SK-N-SH (cell line): ENCODE data around the gene RRAD. TPM values are rescaled to one million over a fixed set of nuclear protein-coding genes. Genes with fewer than 3 reads are reported as not detected.
"Not testable (repeated sequence)": the region's sequence is repeated elsewhere in the genome, so short reads cannot be mapped to it uniquely, and the experiment has no call there.

Source experiments
- CTCF ChIA-PET: fragments of 300-600, 350-600 bp; formaldehyde crosslinking; extraction: SDS; loops from one replicate; lab custom pipeline; 2021; lab: Yijun Ruan, JAX
- POLR2A ChIA-PET: fragments of 350-600 bp; sonication (Branson Sonifier 250); formaldehyde crosslinking; extraction: SDS; loops from one replicate; lab custom pipeline; 2020; ENCODE audit warnings: antibody characterized with exemption, inconsistent platforms; lab: Yijun Ruan, JAX
- DNase-seq: peaks from one replicate; pipeline ENCODE4 v3.0.0; 2012
- H2AFZ ChIP-seq: fragments of 200-600 bp; sonication (generic); 2 replicates; pipeline ENCODE4 v1.8.1; 2016; ENCODE audit warnings: antibody characterized with exemption, mild to moderate bottlenecking, low read depth
- H3F3A ChIP-seq: fragments of 200-600 bp; sonication (generic); replicated peaks from 2 replicates; pipeline ENCODE3; 2016; ENCODE audit warnings: antibody characterized with exemption, mild to moderate bottlenecking; ENCODE audit not compliant: insufficient read depth
- H3K27ac ChIP-seq, 2 experiments: fragments of 200-500 bp in 1 of 2; fragments of 200-600 bp in 1 of 2; sonication (Bioruptor generic) in 1 of 2; sonication (generic), shearing (Covaris generic) in 1 of 2; 2 replicates each; pipeline versions ENCODE4 v1.5.1 to v1.6.1; 2014 to 2016; ENCODE audit warnings: low read depth in 2 of 2, inconsistent platforms in 1 of 2, low read length in 1 of 2, mild to moderate bottlenecking in 1 of 2, mixed read lengths in 1 of 2
- H3K27me3 ChIP-seq: fragments of 200-600 bp; sonication (generic), shearing (Covaris generic); 2 replicates; pipeline ENCODE4 v1.6.1; 2016; ENCODE audit warnings: mixed run types; ENCODE audit not compliant: insufficient read depth
- H3K36me3 ChIP-seq, 2 experiments: fragments of 200-500 bp in 1 of 2; fragments of 200-600 bp in 1 of 2; sonication (Bioruptor generic) in 1 of 2; sonication (generic) in 1 of 2; replicated peaks in 1 of 2; 2 replicates each; pipeline versions ENCODE3 to v1.5.1; 2014 to 2016; ENCODE audit warnings: low read length in 1 of 2, mild to moderate bottlenecking in 1 of 2; ENCODE audit not compliant: insufficient read depth in 2 of 2, control insufficient read depth in 1 of 2
- H3K4me1 ChIP-seq, 2 experiments: fragments of 200-500 bp in 1 of 2; fragments of 200-600 bp in 1 of 2; sonication (Bioruptor generic) in 1 of 2; sonication (generic), shearing (Covaris generic) in 1 of 2; 2 replicates each; pipeline versions ENCODE4 v1.5.1 to v1.6.1; 2014 to 2016; ENCODE audit warnings: low read depth in 1 of 2, low read length in 1 of 2, mixed run types in 1 of 2; ENCODE audit not compliant: insufficient read depth in 2 of 2, control insufficient read depth in 1 of 2
- H3K4me2 ChIP-seq: fragments of 200-600 bp; sonication (generic), shearing (Covaris generic); 2 replicates; pipeline ENCODE4 v1.6.1; 2017; ENCODE audit warnings: mixed run types
- H3K4me3 ChIP-seq, 2 experiments: fragments of 200-500 bp in 1 of 2; fragments of 200-600 bp in 1 of 2; sonication (Bioruptor generic) in 1 of 2; sonication (generic), shearing (Covaris generic) in 1 of 2; 2 replicates each; pipeline versions ENCODE4 v1.5.1 to v1.8.1; 2014 to 2016; ENCODE audit warnings: low read depth in 2 of 2, inconsistent platforms in 1 of 2, low read length in 1 of 2, mild to moderate bottlenecking in 1 of 2, mixed read lengths in 1 of 2, moderate library complexity in 1 of 2
- H3K79me2 ChIP-seq: fragments of 200-600 bp; sonication (generic); 2 replicates; pipeline ENCODE4 v1.8.1; 2017; ENCODE audit warnings: mild to moderate bottlenecking; ENCODE audit not compliant: insufficient read depth
- H3K9ac ChIP-seq: fragments of 200-600 bp; sonication (generic); 2 replicates; pipeline ENCODE4 v1.6.1; 2017; ENCODE audit warnings: mixed run types
- H3K9me2 ChIP-seq: fragments of 200-600 bp; sonication (generic); 2 replicates; pipeline ENCODE4 v1.6.1; 2017; ENCODE audit warnings: mixed run types
- H3K9me3 ChIP-seq: fragments of 200-600 bp; sonication (generic); 2 replicates; pipeline ENCODE4 v1.6.1; 2017; ENCODE audit warnings: mixed run types, mild to moderate bottlenecking, moderate library complexity
- H4K20me1 ChIP-seq: fragments of 200-600 bp; sonication (generic); 2 replicates; pipeline ENCODE4 v1.6.1; 2017; ENCODE audit warnings: mild to moderate bottlenecking, mixed run types; ENCODE audit not compliant: insufficient read depth
- FOSL2 ChIP-seq: IDR thresholded peaks from 2 replicates; pipeline ENCODE4 v1.4.0; 2012; ENCODE audit warnings: low read depth, mild to moderate bottlenecking, moderate library complexity, borderline replicate concordance
- FOXJ3 ChIP-seq: sonication (generic); formaldehyde crosslinking; IDR thresholded peaks from 2 replicates; pipeline ENCODE4 v1.5.1; 2020; ENCODE audit warnings: mild to moderate bottlenecking, missing genetic modification reagents
- FOXM1 ChIP-seq: IDR thresholded peaks from 2 replicates; pipeline ENCODE4 v1.4.0; 2012; ENCODE audit warnings: low read depth, mild to moderate bottlenecking
- GABPA ChIP-seq: IDR thresholded peaks from 2 replicates; pipeline ENCODE4 v1.4.0; 2012; ENCODE audit warnings: low read depth, mild to moderate bottlenecking
- GATA2 ChIP-seq: sonication (generic); formaldehyde crosslinking; IDR thresholded peaks from 2 replicates; pipeline ENCODE4 v1.5.0; 2020; ENCODE audit warnings: mild to moderate bottlenecking, missing genetic modification reagents
- MEF2A ChIP-seq: IDR thresholded peaks from 2 replicates; pipeline ENCODE4 v1.4.0; 2012; ENCODE audit warnings: low read depth, borderline replicate concordance
- MXI1 ChIP-seq: IDR thresholded peaks from 2 replicates; pipeline ENCODE4 v1.6.1; 2012; ENCODE audit warnings: mild to moderate bottlenecking, low read depth, low read length, improper control_type of control experiment
- NRF1 ChIP-seq: IDR thresholded peaks from 2 replicates; pipeline ENCODE4 v1.6.1; 2012; ENCODE audit warnings: low read depth, mild to moderate bottlenecking, low read length
- POLR2AphosphoS5 ChIP-seq: IDR thresholded peaks from 2 replicates; pipeline ENCODE4 v1.6.1; 2012; ENCODE audit warnings: low read depth, low read length
- RAD21 ChIP-seq: IDR thresholded peaks from 2 replicates; pipeline ENCODE4 v1.6.1; 2012; ENCODE audit warnings: mild to moderate bottlenecking, low read length
- RCOR1 ChIP-seq: fragments of 150-350 bp; IDR thresholded peaks from 2 replicates; pipeline ENCODE4 v1.6.1; 2017; ENCODE audit warnings: antibody characterized with exemption, low read length
- TAF1 ChIP-seq: IDR thresholded peaks from 2 replicates; pipeline ENCODE4 v1.6.1; 2012; ENCODE audit warnings: low read depth, mild to moderate bottlenecking, low read length, moderate library complexity, borderline replicate concordance
- TCF12 ChIP-seq: IDR thresholded peaks from 2 replicates; pipeline ENCODE4 v1.4.0; 2012
- WGBS: methylation state at CpG from one replicate; pipeline ENCODE4 v1.1.6; 2017; ENCODE audit warnings: low lambda C conversion rate; 5-methylcytosine and 5-hydroxymethylcytosine counted together
- polyA plus RNA-seq, 3 experiments: library from polyadenylated mRNA; depleted of rRNA; stranded (reverse); fragments of >200 nt; gene quantifications; 2 replicates each; pipeline ENCODE4 v1.2.3, GENCODE V29; 2012

The RRAD gene
- polyA plus RNA-seq, 1 of the 3 experiments (the other 2 are of a cell fraction), result 9.3 TPM

- 75% methylated on average over 4 of the region's 4 CpGs for WGBS
- no peak for DNase-seq
- no peaks in the 10 kb centered on the region for H3K9me3 ChIP-seq
- H3K9ac ChIP-seq, result no peak overlapping the region
- H3K36me3 ChIP-seq, result peaks cover 5 to 29% of the 10 kb centered on the region in 2 experiments
- H3K79me2 ChIP-seq, result no peaks in the 10 kb centered on the region
- peaks cover 0 to 8% of the 10 kb centered on the region in 2 experiments; a peak in 1 of 4 replicates for H3K4me1 ChIP-seq
- TF ChIP-seq GATA2 (CRISPR knock-in tag) (no peak), RAD21 (no peak)
- H3K4me3 ChIP-seq, result no peak overlapping the region
- H2AFZ ChIP-seq, result no peak overlapping the region
- no peaks in the 10 kb centered on the region for H3K27me3 ChIP-seq
- H3F3A ChIP-seq, result peaks cover 13% of the 10 kb centered on the region
- no peaks in the 10 kb centered on the region for H3K9me2 ChIP-seq
- no peak overlapping the region for H3K4me2 ChIP-seq
- H4K20me1 ChIP-seq, result no peaks in the 10 kb centered on the region
- ChIA-PET CTCF (interaction anchor here (1.3 to 3.6 kb wide), 6 partner anchors 8 to 62 kb away, joined by 3 to 22 read pairs (median 8); partner anchors contain the start of gene CES3), POLR2A (interaction anchor here (0.8 kb wide), 1 partner anchor 257 kb away, joined by 3 read pairs; no protein-coding TSS in a partner anchor)
- no peak overlapping the region for H3K27ac ChIP-seq
Measured at GRCh38 chr16:66945939-66946338, 20.6 kb upstream of the RRAD start.

GRCh38 chr16:66944971-66945370, 19.6 kb upstream of the RRAD start:
- H3K4me2 ChIP-seq, DNase-seq, H3K9ac ChIP-seq, H2AFZ ChIP-seq, H3K4me1 ChIP-seq, H3K27me3 ChIP-seq, H4K20me1 ChIP-seq, H3K9me3 ChIP-seq, H3K4me3 ChIP-seq, H3K27ac ChIP-seq, H3F3A ChIP-seq, POLR2A ChIA-PET, H3K9me2 ChIP-seq, H3K79me2 ChIP-seq: not testable (repeated sequence)
- peaks cover 5 to 37% of the 10 kb centered on the region in 2 experiments for H3K36me3 ChIP-seq
- CTCF ChIA-PET, result interaction anchor here (1.3 to 3.7 kb wide), 4 partner anchors 8 to 50 kb away, joined by 3 to 22 read pairs (median 18); partner anchors contain the start of gene CES3
- WGBS, result 87% methylated on average over 9 of the region's 9 CpGs

GRCh38 chr16:66944054-66944441, 18.7 kb upstream of the RRAD start:
- no peaks in the 10 kb centered on the region for H4K20me1 ChIP-seq
- 82% methylated on average over 4 of the region's 5 CpGs for WGBS
- H3K9ac ChIP-seq, result no peak overlapping the region
- no peaks in the 10 kb centered on the region for H3K9me3 ChIP-seq
- no peak overlapping the region for H3K4me2 ChIP-seq
- no peak overlapping the region for H3K4me3 ChIP-seq
- ChIA-PET CTCF (interaction anchor here (0.6 to 3.9 kb wide), 10 partner anchors 9 to 211 kb away, joined by 3 to 20 read pairs (median 3); partner anchors contain the start of gene CES3), POLR2A (no interaction called here)
- H3F3A ChIP-seq, result peaks cover 9% of the 10 kb centered on the region
- H3K9me2 ChIP-seq, result no peaks in the 10 kb centered on the region
- no peak for TF ChIP-seq GABPA
- no peak for TF ChIP-seq MXI1
- TF ChIP-seq POLR2AphosphoS5, result no peak
- no peak for TF ChIP-seq MEF2A
- TF ChIP-seq RCOR1, result no peak
- no peak for TF ChIP-seq FOSL2
- no peak for TF ChIP-seq FOXM1
- no peak for TF ChIP-seq TAF1
- no peak for TF ChIP-seq NRF1
- TF ChIP-seq TCF12, result no peak
- TF ChIP-seq FOXJ3 (CRISPR knock-in tag), result no peak
- H3K27me3 ChIP-seq, result no peaks in the 10 kb centered on the region
- H3K27ac ChIP-seq, result no peak overlapping the region
- H3K4me1 ChIP-seq, result peaks cover 0 to 8% of the 10 kb centered on the region in 2 experiments; a peak in 1 of 4 replicates
- no peak overlapping the region for H2AFZ ChIP-seq
- H3K36me3 ChIP-seq, result peaks cover 14 to 43% of the 10 kb centered on the region in 2 experiments
- DNase-seq, result no peak
- no peaks in the 10 kb centered on the region for H3K79me2 ChIP-seq
